HepG2 (cell line): ENCODE data around the gene TOP2A. TPM values are rescaled to one million over a fixed set of nuclear protein-coding genes. Genes with fewer than 3 reads are reported as not detected.

Source experiments
- EZH2 ChIP-seq: conservative IDR thresholded peaks from 2 replicates; pipeline ENCODE4 v1.6.1; 2012; ENCODE audit warnings: mild to moderate bottlenecking, low read depth, low read length, moderate library complexity
- GATAD1 ChIP-seq: IDR thresholded peaks from 2 replicates; pipeline ENCODE4 v1.6.1; 2016; ENCODE audit warnings: missing genetic modification reagents, missing compliant biosample characterization
- GATAD2A ChIP-seq: IDR thresholded peaks from 2 replicates; pipeline ENCODE4 v1.6.1; 2016
- MEIS1 ChIP-seq: sonication (generic); formaldehyde crosslinking; IDR thresholded peaks from 2 replicates; pipeline ENCODE4 v1.9.0; 2021; ENCODE audit warnings: mild to moderate bottlenecking, missing genetic modification reagents, moderate library complexity, borderline replicate concordance
- PCBP1 ChIP-seq: fragments of 200-400 bp; formaldehyde crosslinking; IDR thresholded peaks from 2 replicates; pipeline ENCODE4 v1.6.1; 2017; ENCODE audit warnings: mild to moderate bottlenecking, low read depth, low read length, borderline replicate concordance
- RNF2 ChIP-seq: fragments of 450-650 bp; conservative IDR thresholded peaks from 2 replicates; pipeline ENCODE4 v1.6.1; 2016; ENCODE audit warnings: low read depth
- SCMH1 ChIP-seq: sonication (generic); formaldehyde crosslinking; IDR thresholded peaks from 2 replicates; pipeline ENCODE4 v1.9.0; 2021; ENCODE audit warnings: missing genetic modification reagents, mild to moderate bottlenecking, borderline replicate concordance
- SIX1 ChIP-seq: sonication (generic); formaldehyde crosslinking; IDR thresholded peaks from 2 replicates; pipeline ENCODE4 v1.4.0; 2020; ENCODE audit warnings: missing genetic modification reagents, borderline replicate concordance
- TBL1XR1 ChIP-seq: fragments of 150-350 bp; IDR thresholded peaks from 2 replicates; pipeline ENCODE4 v1.6.1; 2014; ENCODE audit warnings: borderline replicate concordance, low read length; ENCODE audit not compliant: partially characterized antibody
- TIGD3 ChIP-seq: sonication (generic); formaldehyde crosslinking; IDR thresholded peaks from 2 replicates; pipeline ENCODE4 v1.5.1; 2020; ENCODE audit warnings: mild to moderate bottlenecking, missing genetic modification reagents, borderline replicate concordance
- ZBTB7A ChIP-seq: sonication (generic); formaldehyde crosslinking; IDR thresholded peaks from 2 replicates; pipeline ENCODE4 v1.8.0; 2022; ENCODE audit warnings: mild to moderate bottlenecking, missing genetic modification reagents
- ZC3H4 ChIP-seq: sonication (generic); formaldehyde crosslinking; IDR thresholded peaks from 2 replicates; pipeline ENCODE4 v1.4.0; 2020; ENCODE audit warnings: missing genetic modification reagents, borderline replicate concordance
- ZNF740 ChIP-seq: sonication (generic); formaldehyde crosslinking; IDR thresholded peaks from 2 replicates; pipeline ENCODE4 v1.4.0; 2020; ENCODE audit warnings: missing genetic modification reagents
- ZNF781 ChIP-seq: sonication (generic); formaldehyde crosslinking; IDR thresholded peaks from 2 replicates; pipeline ENCODE4 v1.5.1; 2020; ENCODE audit warnings: borderline replicate concordance, mild to moderate bottlenecking, missing genetic modification reagents; ENCODE audit errors: not compliant biosample characterization
- ZNF792 ChIP-seq: IDR thresholded peaks from 2 replicates; pipeline ENCODE4 v1.6.1; 2016
- polyA plus RNA-seq, 8 experiments: library from polyadenylated mRNA; depleted of rRNA in 3 of 8; stranded (reverse) in 7 of 8; unstranded in 1 of 8; fragments of >200 nt; fragmentation: Illumina TruSeq in 4 of 8; extraction: Trizol in 4 of 8; gene quantifications; 2 replicates each; pipeline versions ENCODE4 v1.2.1 to v1.2.3, GENCODE V29; 2011 to 2016; ENCODE audit warnings: low read depth in 4 of 8, missing spikeins in 1 of 8, mixed read lengths in 1 of 8; ENCODE audit not compliant: insufficient read depth in 1 of 8
- total RNA-seq, 5 experiments: library from RNA; depleted of rRNA; stranded (reverse); fragments of >200 nt; fragmentation: Illumina TruSeq; extraction: Trizol; gene quantifications; 2 replicates each; pipeline ENCODE4 v1.2.3, GENCODE V29; 2016; ENCODE audit warnings: low read depth in 1 of 5
- TF ChIP-seq, protein P1 (sequence below): sonication (generic); formaldehyde crosslinking; IDR thresholded peaks from 2 replicates; pipeline ENCODE4 v1.4.0; 2020; ENCODE audit warnings: low read depth, mild to moderate bottlenecking, missing genetic modification reagents
- TF ChIP-seq, protein P2 (sequence below): sonication (generic); formaldehyde crosslinking; IDR thresholded peaks from 2 replicates; pipeline ENCODE4 v1.4.0; 2020; ENCODE audit warnings: missing genetic modification reagents, borderline replicate concordance
- TF ChIP-seq, protein P3 (sequence below): sonication (generic); formaldehyde crosslinking; IDR thresholded peaks from 2 replicates; pipeline ENCODE4 v1.4.0; 2020; ENCODE audit warnings: missing genetic modification reagents, low read depth, mild to moderate bottlenecking, borderline replicate concordance
- TF ChIP-seq, protein P4 (sequence below): IDR thresholded peaks from 2 replicates; pipeline ENCODE4 v1.6.1; 2016

The TOP2A gene
- total and polyA plus RNA-seq, 2 of the 13 experiments (the other 11 are each of a cell fraction or from before 2014, with no cell fraction given): 108 to 327 TPM

DNA sequence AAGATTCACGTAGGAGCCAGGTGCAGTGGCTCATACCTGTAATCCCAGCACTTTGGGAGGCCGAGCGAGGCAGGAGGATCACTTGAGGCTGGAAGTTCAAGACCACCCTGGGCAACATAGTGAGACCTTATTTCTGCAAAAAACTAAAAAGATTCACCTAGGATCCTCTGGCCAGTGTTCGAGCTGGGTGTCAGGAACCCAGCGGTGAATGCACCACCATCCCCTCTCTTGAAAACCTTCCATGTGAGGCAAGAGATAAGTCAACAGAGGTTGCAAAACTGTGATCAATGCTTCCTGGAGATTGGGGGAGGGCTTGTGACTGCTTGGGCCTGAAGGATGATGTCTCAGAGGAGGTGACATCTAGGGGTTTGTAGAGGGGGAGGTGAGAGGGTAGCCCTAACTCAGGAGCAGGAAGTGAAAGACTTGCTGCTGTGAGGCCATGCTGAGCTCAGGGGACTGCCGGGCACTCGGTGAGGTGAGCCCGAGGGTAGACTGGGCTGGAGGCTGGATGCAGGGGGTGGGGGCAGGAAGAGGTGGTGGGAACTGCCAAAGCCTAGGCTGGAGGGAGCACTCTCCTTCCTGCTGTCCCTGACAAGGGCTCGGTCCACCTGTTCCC lies 64.8 kb downstream of the TOP2A start (continued):
- TF ChIP-seq, protein P1, sequence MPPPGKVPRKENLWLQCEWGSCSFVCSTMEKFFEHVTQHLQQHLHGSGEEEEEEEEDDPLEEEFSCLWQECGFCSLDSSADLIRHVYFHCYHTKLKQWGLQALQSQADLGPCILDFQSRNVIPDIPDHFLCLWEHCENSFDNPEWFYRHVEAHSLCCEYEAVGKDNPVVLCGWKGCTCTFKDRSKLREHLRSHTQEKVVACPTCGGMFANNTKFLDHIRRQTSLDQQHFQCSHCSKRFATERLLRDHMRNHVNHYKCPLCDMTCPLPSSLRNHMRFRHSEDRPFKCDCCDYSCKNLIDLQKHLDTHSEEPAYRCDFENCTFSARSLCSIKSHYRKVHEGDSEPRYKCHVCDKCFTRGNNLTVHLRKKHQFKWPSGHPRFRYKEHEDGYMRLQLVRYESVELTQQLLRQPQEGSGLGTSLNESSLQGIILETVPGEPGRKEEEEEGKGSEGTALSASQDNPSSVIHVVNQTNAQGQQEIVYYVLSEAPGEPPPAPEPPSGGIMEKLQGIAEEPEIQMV (CRISPR knock-in tag): no peak; the same call in 1 of the 2 replicates
- TF ChIP-seq ZNF781 (CRISPR knock-in tag) (no peak), GATAD2A (CRISPR knock-in tag) (peak; percentile 100), ZBTB7A (CRISPR knock-in tag) (peak; percentile 96; the same call in 1 of the 2 replicates), EZH2 (no peak), ZNF740 (peak; percentile 55; the same call in 1 of the 2 replicates), MEIS1 (peak; percentile 89; the same call in 1 of the 2 replicates), RNF2 (no peak), ZNF792 (CRISPR knock-in tag) (peak; percentile 86), ZC3H4 (no peak), TIGD3 (CRISPR knock-in tag) (no peak), PCBP1 (no peak), TBL1XR1 (peak; percentile 75), SIX1 (CRISPR knock-in tag) (peak; percentile 74; the same call in 1 of the 2 replicates), GATAD1 (peak; percentile 72), SCMH1 (CRISPR knock-in tag) (no peak)
- TF ChIP-seq, protein P2, sequence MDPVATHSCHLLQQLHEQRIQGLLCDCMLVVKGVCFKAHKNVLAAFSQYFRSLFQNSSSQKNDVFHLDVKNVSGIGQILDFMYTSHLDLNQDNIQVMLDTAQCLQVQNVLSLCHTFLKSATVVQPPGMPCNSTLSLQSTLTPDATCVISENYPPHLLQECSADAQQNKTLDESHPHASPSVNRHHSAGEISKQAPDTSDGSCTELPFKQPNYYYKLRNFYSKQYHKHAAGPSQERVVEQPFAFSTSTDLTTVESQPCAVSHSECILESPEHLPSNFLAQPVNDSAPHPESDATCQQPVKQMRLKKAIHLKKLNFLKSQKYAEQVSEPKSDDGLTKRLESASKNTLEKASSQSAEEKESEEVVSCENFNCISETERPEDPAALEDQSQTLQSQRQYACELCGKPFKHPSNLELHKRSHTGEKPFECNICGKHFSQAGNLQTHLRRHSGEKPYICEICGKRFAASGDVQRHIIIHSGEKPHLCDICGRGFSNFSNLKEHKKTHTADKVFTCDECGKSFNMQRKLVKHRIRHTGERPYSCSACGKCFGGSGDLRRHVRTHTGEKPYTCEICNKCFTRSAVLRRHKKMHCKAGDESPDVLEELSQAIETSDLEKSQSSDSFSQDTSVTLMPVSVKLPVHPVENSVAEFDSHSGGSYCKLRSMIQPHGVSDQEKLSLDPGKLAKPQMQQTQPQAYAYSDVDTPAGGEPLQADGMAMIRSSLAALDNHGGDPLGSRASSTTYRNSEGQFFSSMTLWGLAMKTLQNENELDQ (CRISPR knock-in tag): no peak
- TF ChIP-seq, protein P3, sequence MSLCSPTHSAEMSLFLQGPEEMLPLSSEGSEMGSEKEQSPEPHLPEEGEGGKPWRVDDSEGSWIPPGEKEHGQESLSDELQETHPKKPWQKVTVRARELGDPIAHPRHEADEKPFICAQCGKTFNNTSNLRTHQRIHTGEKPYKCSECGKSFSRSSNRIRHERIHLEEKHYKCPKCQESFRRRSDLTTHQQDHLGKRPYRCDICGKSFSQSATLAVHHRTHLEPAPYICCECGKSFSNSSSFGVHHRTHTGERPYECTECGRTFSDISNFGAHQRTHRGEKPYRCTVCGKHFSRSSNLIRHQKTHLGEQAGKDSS: no peak; the same call in 1 of the 2 replicates
- TF ChIP-seq, protein P4, sequence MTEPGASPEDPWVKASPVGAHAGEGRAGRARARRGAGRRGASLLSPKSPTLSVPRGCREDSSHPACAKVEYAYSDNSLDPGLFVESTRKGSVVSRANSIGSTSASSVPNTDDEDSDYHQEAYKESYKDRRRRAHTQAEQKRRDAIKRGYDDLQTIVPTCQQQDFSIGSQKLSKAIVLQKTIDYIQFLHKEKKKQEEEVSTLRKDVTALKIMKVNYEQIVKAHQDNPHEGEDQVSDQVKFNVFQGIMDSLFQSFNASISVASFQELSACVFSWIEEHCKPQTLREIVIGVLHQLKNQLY: peak; percentile 73; the same call in 1 of the 2 replicates
